Heart left ventricle (tissue), 16 donors: ENCODE results near the gene SRGAP3. TPM values are rescaled to one million over a fixed set of nuclear protein-coding genes. Genes with fewer than 3 reads are reported as not detected.

Source experiments
- ATAC-seq, 4 donors: fragments of 200-7000 bp; cut with Tn5 transposase; one replicate each; pipeline ENCODE4 v1.9.1; 2020 to 2022; ENCODE audit warnings: moderate library complexity in 4 of 4, mild to moderate bottlenecking in 3 of 4, moderate number of reproducible peaks in 1 of 4
- DNase-seq, 5 donors: peaks; one replicate each; pipeline ENCODE4 v3.0.0-alpha.2; 2020
- H3K27ac ChIP-seq, 12 donors: fragments of 200-600 bp; sonication (generic) in 4 of 12; one replicate each; pipeline versions ENCODE4 v1.5.0 to v1.8.0; 2016 to 2022; ENCODE audit warnings: mild to moderate bottlenecking in 2 of 12
- H3K27me3 ChIP-seq, 9 donors: fragments of 200-600 bp; sonication (generic) in 2 of 9; one replicate each; pipeline versions ENCODE4 v1.5.1 to v1.8.0; 2016 to 2022; ENCODE audit warnings: mild to moderate bottlenecking in 3 of 9
- H3K36me3 ChIP-seq, 9 donors: fragments of 200-600 bp; sonication (generic) in 2 of 9; one replicate each; pipeline versions ENCODE4 v1.5.0 to v1.8.0; 2018 to 2022; ENCODE audit warnings: mild to moderate bottlenecking in 2 of 9
- H3K4me1 ChIP-seq, 12 donors: fragments of 200-600 bp; sonication (generic) in 4 of 12; one replicate each; pipeline versions ENCODE4 v1.5.0 to v1.8.0; 2016 to 2022; ENCODE audit warnings: mild to moderate bottlenecking in 3 of 12
- H3K4me3 ChIP-seq, 12 donors: fragments of 200-600 bp; sonication (generic) in 4 of 12; one replicate each; pipeline versions ENCODE4 v1.5.0 to v1.8.0; 2017 to 2022; ENCODE audit warnings: mild to moderate bottlenecking in 9 of 12, moderate library complexity in 4 of 12
- H3K9me3 ChIP-seq, 12 donors: fragments of 200-600 bp; sonication (generic) in 4 of 12; one replicate each; pipeline versions ENCODE4 v1.5.0 to v1.8.0; 2016 to 2022; ENCODE audit warnings: mild to moderate bottlenecking in 1 of 12
- CTCF ChIP-seq, 12 donors: fragments of 200-600 bp; sonication (generic) in 4 of 12; IDR thresholded peaks; one replicate each; pipeline versions ENCODE4 v1.5.0 to v1.8.0; 2018 to 2022; ENCODE audit warnings: antibody characterized with exemption in 12 of 12, mild to moderate bottlenecking in 5 of 12
- POLR2A ChIP-seq, 2 donors: fragments of 450-650 bp; IDR thresholded peaks; one replicate each; pipeline ENCODE4 v1.6.1; 2017; ENCODE audit warnings: antibody characterized with exemption in 2 of 2, mild to moderate bottlenecking in 2 of 2, moderate library complexity in 2 of 2
- WGBS, 4 donors: extraction: QIAGEN DNeasy Blood & Tissue Kit in 2 of 4; methylation state at CpG; one replicate each; pipeline versions ENCODE4 v1.1.5 to v1.1.7; 2013 to 2018; 5-methylcytosine and 5-hydroxymethylcytosine counted together
- intact Hi-C, 10 donors: fragments of 100-400 bp; cut with DNase I; formaldehyde crosslinking; loops; one replicate each; pipeline versions ENCODE4 v1.11.1 to v1.14.2; 2022
- polyA plus RNA-seq, 2 donors: library from polyadenylated mRNA; stranded (reverse); fragments of 200-250 nt; gene quantifications; one replicate each; pipeline ENCODE4 v1.2.3, GENCODE V29; 2013
- total RNA-seq, 9 donors: library from RNA; depleted of rRNA in 2 of 9; stranded (reverse); fragments of >200 nt in 2 of 9; fragmentation: NEBNext Ultra II Directional in 3 of 9; extraction: Animal tissue kit (Norgen Biotek cat#: 25700) in 3 of 9; gene quantifications; one replicate each; pipeline versions ENCODE4 v1.1.0 to v1.2.4, GENCODE V29; 2016 to 2023
- donor health status: ischemic (EF 13 %, LVEDD 7.1; RV severe dilation, severe dysfunction).
- donor health status: healthy with polysubstance abuse.
- donor health status: DM: no; HTN: yes; CAD: no.
- donor health status: DM: no; HTN: no; CAD: no.
- donor health status: ischemic (EF 25% LVEDD 6.9; RV normal size, moderate dysfunction).
- donor health status: ischemic (EF 25% LVEDD 5.7; RV mildly dilated, moderate dysfunction).
- donor health status: healthy.
- donor health status: DM: yes; HTN: yes; CAD: no.
- donor health status: ischemic (EF 35%, LVEDD 5.7; RV mildly dilated, moderate dysfunction).
- donor health status: nonischemic (EF 11% LVEDD 7.7; RV severe dilation, severe dysfunction).
- donor health status: DM: yes; HTN: yes; CAD: no.
- donor health status: PGD.
- donor health status: ischemic (EF 29% LVEDD 5.4; RV normal size, mild dysfunction).
- donor health status: nonischemic (EF 23%, LVEDD 6.1; RV moderate dilation, normal function).

Gene SRGAP3
- total and polyA plus RNA-seq, 11 donors: 1.4 to 16.8 (median 9.0) TPM

GRCh38 chr3:9035473-9035872 lies 214.0 kb downstream of the SRGAP3 start:
- DNase-seq: no peak
- H3K4me3 ChIP-seq: no peak overlapping the region
- no peaks in the 10 kb centered on the region for H3K36me3 ChIP-seq
- intact Hi-C loops: no loop called here
- no peak overlapping the region for H3K27ac ChIP-seq
- no peak for TF ChIP-seq CTCF (IDR thresholded peaks at IDR 0.05)
- TF ChIP-seq POLR2A (IDR thresholded peaks at IDR 0.05): no peak
- no peaks in the 10 kb centered on the region for H3K9me3 ChIP-seq
- H3K4me1 ChIP-seq: peaks cover 0 to 29% (median 21%) of the 10 kb centered on the region in 12 donors
- no peak for ATAC-seq
- 52 to 64% (median 61%) methylated on average over 4 of the region's 4 CpGs for WGBS, 4 donors
- H3K27me3 ChIP-seq: no peaks in the 10 kb centered on the region

GRCh38 chr3:9033867-9034266 lies 215.6 kb downstream of the SRGAP3 start:
- no peaks in the 10 kb centered on the region for H3K27me3 ChIP-seq
- DNase-seq (no peak), ATAC-seq (no peak)
- H3K4me1 ChIP-seq: peaks cover 0 to 29% (median 21%) of the 10 kb centered on the region in 12 donors
- no peaks in the 10 kb centered on the region for H3K9me3 ChIP-seq
- intact Hi-C loops: no loop called here
- H3K27ac ChIP-seq: no peak overlapping the region
- whole genome bisulfite sequencing, 4 donors: 86 to 92% (median 86%) methylated on average over 1 of the region's 1 CpG
- H3K36me3 ChIP-seq: no peaks in the 10 kb centered on the region
- H3K4me3 ChIP-seq: no peak overlapping the region
- TF ChIP-seq POLR2A (IDR thresholded peaks at IDR 0.05): no peak
- no peak for TF ChIP-seq CTCF (IDR thresholded peaks at IDR 0.05)

GRCh38 chr3:9032231-9032777 lies 217.1 kb downstream of the SRGAP3 start:
- intact Hi-C loops: no loop called here
- 93 to 97% (median 96%) methylated on average over 11 of the region's 11 CpGs for WGBS, 4 donors

GRCh38 chr3:9030034-9030433 lies 219.4 kb downstream of the SRGAP3 start:
- no peak for ATAC-seq
- WGBS, 4 donors: 97 to 99% (median 98%) methylated on average over 7 of the region's 7 CpGs

More at GRCh38 chr3:9032231-9032777, 217.1 kb downstream of the SRGAP3 start:
- Histone ChIP-seq H3K27ac (no peak overlapping the region), H3K4me3 (no peak overlapping the region), H3K9me3 (no peaks in the 10 kb centered on the region), H3K27me3 (no peaks in the 10 kb centered on the region), H3K4me1 (peaks cover 6 to 38% (median 32%) of the 10 kb centered on the region in 12 donors), H3K36me3 (no peaks in the 10 kb centered on the region)
- no peak for TF ChIP-seq CTCF (IDR thresholded peaks at IDR 0.05)
- no peak for TF ChIP-seq POLR2A (IDR thresholded peaks at IDR 0.05)
- ATAC-seq (no peak), DNase-seq (no peak)

More at GRCh38 chr3:9030034-9030433, 219.4 kb downstream of the SRGAP3 start:
- DNase-seq: no peak
- Histone ChIP-seq H3K9me3 (no peaks in the 10 kb centered on the region), H3K36me3 (peaks cover 0 to 2% (median 0%) of the 10 kb centered on the region in 9 donors), H3K27ac (no peak overlapping the region), H3K4me3 (no peak overlapping the region), H3K27me3 (no peaks in the 10 kb centered on the region), H3K4me1 (peaks cover 3 to 22% (median 15%) of the 10 kb centered on the region in 12 donors)
- intact Hi-C loops: no loop called here
- TF ChIP-seq POLR2A (IDR thresholded peaks at IDR 0.05): no peak
- no peak for TF ChIP-seq CTCF (IDR thresholded peaks at IDR 0.05)
